Mesenchymal stem cell (in vitro differentiated cells and primary cell): ENCODE data around the gene KRR1.

Experiments used
- DNase-seq: peaks from one replicate; pipeline ENCODE4 v3.0.0-alpha.2; 2013
- H2AFZ ChIP-seq: one replicate; pipeline ENCODE4 v1.6.1; 2013; ENCODE audit warnings: low read depth, mild to moderate bottlenecking, control low read depth, inconsistent platforms, low read length, moderate library complexity
- H2AK5ac ChIP-seq: 2 replicates; pipeline ENCODE4 v1.6.1; 2013; ENCODE audit warnings: low read length, moderate library complexity, mild to moderate bottlenecking, inconsistent platforms; ENCODE audit not compliant: severe bottlenecking
- H2BK120ac ChIP-seq: one replicate; pipeline ENCODE4 v1.6.1; 2013; ENCODE audit warnings: low read depth, mild to moderate bottlenecking, inconsistent platforms, low read length, moderate library complexity
- H2BK12ac ChIP-seq, 2 experiments: one replicate each; pipeline ENCODE4 v1.6.1; 2013; ENCODE audit warnings: inconsistent platforms in 2 of 2, low read length in 2 of 2, mild to moderate bottlenecking in 2 of 2, moderate library complexity in 2 of 2, control low read depth in 1 of 2
- H2BK15ac ChIP-seq: one replicate; pipeline ENCODE4 v1.6.1; 2013; ENCODE audit warnings: mild to moderate bottlenecking, low read depth, inconsistent platforms; ENCODE audit not compliant: poor library complexity, severe bottlenecking
- H2BK5ac ChIP-seq: 2 replicates; pipeline ENCODE4 v1.6.1; 2013; ENCODE audit warnings: low read depth, mild to moderate bottlenecking, low read length, control low read depth, inconsistent platforms; ENCODE audit not compliant: poor library complexity, severe bottlenecking
- H3K14ac ChIP-seq, 2 experiments: one replicate each; pipeline ENCODE4 v1.6.1; 2013; ENCODE audit warnings: inconsistent platforms in 2 of 2, low read length in 2 of 2, control low read depth in 1 of 2, mild to moderate bottlenecking in 1 of 2, moderate library complexity in 1 of 2
- H3K18ac ChIP-seq, 2 experiments: one replicate each; pipeline ENCODE4 v1.6.1; 2013; ENCODE audit warnings: inconsistent platforms in 2 of 2, low read length in 2 of 2, control low read depth in 1 of 2, low read depth in 1 of 2, mild to moderate bottlenecking in 1 of 2
- H3K23ac ChIP-seq, 2 experiments: one replicate each; pipeline ENCODE4 v1.6.1; 2013; ENCODE audit warnings: inconsistent platforms in 2 of 2, low read length in 2 of 2, mild to moderate bottlenecking in 2 of 2, moderate library complexity in 2 of 2, control low read depth in 1 of 2
- H3K27ac ChIP-seq: 2 replicates; pipeline ENCODE4 v1.5.1; 2013; ENCODE audit warnings: mild to moderate bottlenecking, moderate library complexity, low read length, control low read depth, inconsistent platforms; ENCODE audit not compliant: poor library complexity, severe bottlenecking
- H3K27me3 ChIP-seq, 2 experiments: 2 replicates each; pipeline versions ENCODE4 v1.6.1 to v1.7.0; 2013; ENCODE audit warnings: low read length in 2 of 2, mild to moderate bottlenecking in 2 of 2, moderate library complexity in 2 of 2, control low read depth in 1 of 2, inconsistent platforms in 1 of 2; ENCODE audit not compliant: control insufficient read depth in 1 of 2, insufficient read depth in 1 of 2
- H3K36me3 ChIP-seq, 2 experiments: 2 replicates each; pipeline versions ENCODE4 v1.6.1 to v1.7.0; 2013; ENCODE audit warnings: low read length in 2 of 2, control low read depth in 1 of 2, inconsistent platforms in 1 of 2, low read depth in 1 of 2, mild to moderate bottlenecking in 1 of 2; ENCODE audit not compliant: insufficient read depth in 2 of 2, control insufficient read depth in 1 of 2
- H3K4ac ChIP-seq, 2 experiments: one replicate each; pipeline ENCODE4 v1.6.1; 2013; ENCODE audit warnings: inconsistent platforms in 2 of 2, low read length in 2 of 2, mild to moderate bottlenecking in 2 of 2, moderate library complexity in 2 of 2, control low read depth in 1 of 2, low read depth in 1 of 2
- H3K4me1 ChIP-seq: 2 replicates; pipeline ENCODE4 v1.6.1; 2013; ENCODE audit warnings: low read depth, low read length, control low read depth; ENCODE audit not compliant: control insufficient read depth, insufficient read depth
- H3K4me2 ChIP-seq: 2 replicates; pipeline ENCODE4 v1.6.1; 2013; ENCODE audit warnings: low read length, mild to moderate bottlenecking, inconsistent platforms; ENCODE audit not compliant: poor library complexity, severe bottlenecking
- H3K4me3 ChIP-seq, 2 experiments: 2 replicates each; pipeline versions ENCODE4 v1.5.1 to v1.7.0; 2013; ENCODE audit warnings: low read length in 2 of 2, mild to moderate bottlenecking in 2 of 2, control low read depth in 1 of 2, low read depth in 1 of 2; ENCODE audit not compliant: insufficient read depth in 1 of 2
- H3K79me1 ChIP-seq: replicated peaks from 2 replicates; pipeline ENCODE4 v1.6.1; 2013; ENCODE audit warnings: mild to moderate bottlenecking, control low read depth, low read length, inconsistent platforms; ENCODE audit not compliant: poor library complexity, severe bottlenecking
- H3K9ac ChIP-seq: 2 replicates; pipeline ENCODE4 v1.7.0; 2013; ENCODE audit warnings: mild to moderate bottlenecking, low read length, moderate library complexity
- H3K9me3 ChIP-seq: 2 replicates; pipeline ENCODE4 v1.7.0; 2013; ENCODE audit warnings: mild to moderate bottlenecking, low read length; ENCODE audit not compliant: control insufficient read depth
- H4K8ac ChIP-seq: one replicate; pipeline ENCODE4 v1.6.1; 2013; ENCODE audit warnings: inconsistent platforms, mild to moderate bottlenecking, low read length, moderate library complexity
- H4K91ac ChIP-seq: one replicate; pipeline ENCODE4 v1.6.1; 2013; ENCODE audit warnings: mild to moderate bottlenecking, low read length, inconsistent platforms
- WGBS: methylation state at CpG from one replicate; pipeline ENCODE4 v1.1.7; 2013; ENCODE audit warnings: mixed read lengths; 5-methylcytosine and 5-hydroxymethylcytosine counted together

Gene KRR1

DNA sequence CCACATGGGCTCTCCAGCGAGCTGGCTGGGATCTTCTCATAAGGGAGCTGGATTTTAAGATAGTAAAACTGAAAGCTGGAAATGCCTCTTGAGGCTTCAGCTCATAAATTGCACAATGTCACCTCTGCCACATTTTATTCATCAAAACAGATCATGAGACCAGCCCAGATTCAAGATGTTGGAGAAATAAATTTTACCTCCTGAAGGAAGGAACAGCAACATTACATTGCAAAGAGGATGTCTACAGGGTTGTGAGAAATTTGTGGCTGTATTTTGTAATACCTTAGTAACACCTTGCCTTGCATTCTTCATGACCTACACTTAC, 43.1 kb upstream of the KRR1 start:
- no peak overlapping the region for H3K23ac ChIP-seq
- DNase-seq = peak; percentile 12
- H4K8ac ChIP-seq = no peak overlapping the region
- no peak overlapping the region for H2BK15ac ChIP-seq
- H2BK120ac ChIP-seq = no peak overlapping the region
- H3K36me3 ChIP-seq = no peaks in the 10 kb centered on the region
- no peak overlapping the region for H2AFZ ChIP-seq
- peak overlapping the region; percentile 58 for H3K27ac ChIP-seq
- H3K4me1 ChIP-seq = peaks cover 2% of the 10 kb centered on the region
- peak overlapping the region; percentile 46 for H3K9ac ChIP-seq
- H3K4me2 ChIP-seq = no peak overlapping the region
- no peaks in the 10 kb centered on the region for H3K27me3 ChIP-seq
- no CpG with 5 or more reads among the region's 1 CpG for WGBS
- H3K18ac ChIP-seq = no peak overlapping the region
- peak overlapping the region in 1 of 2 experiments; percentile 12 for H3K4me3 ChIP-seq
- H3K14ac ChIP-seq = no peak overlapping the region
- H3K4ac ChIP-seq = no peak overlapping the region
- no peaks in the 10 kb centered on the region for H3K9me3 ChIP-seq
- H4K91ac ChIP-seq = no peak overlapping the region
- H2AK5ac ChIP-seq = peak overlapping the region; percentile 50
- H2BK5ac ChIP-seq = peak overlapping the region; percentile 8
- no peaks in the 10 kb centered on the region for H3K79me1 ChIP-seq
- H2BK12ac ChIP-seq = no peak overlapping the region

DNA sequence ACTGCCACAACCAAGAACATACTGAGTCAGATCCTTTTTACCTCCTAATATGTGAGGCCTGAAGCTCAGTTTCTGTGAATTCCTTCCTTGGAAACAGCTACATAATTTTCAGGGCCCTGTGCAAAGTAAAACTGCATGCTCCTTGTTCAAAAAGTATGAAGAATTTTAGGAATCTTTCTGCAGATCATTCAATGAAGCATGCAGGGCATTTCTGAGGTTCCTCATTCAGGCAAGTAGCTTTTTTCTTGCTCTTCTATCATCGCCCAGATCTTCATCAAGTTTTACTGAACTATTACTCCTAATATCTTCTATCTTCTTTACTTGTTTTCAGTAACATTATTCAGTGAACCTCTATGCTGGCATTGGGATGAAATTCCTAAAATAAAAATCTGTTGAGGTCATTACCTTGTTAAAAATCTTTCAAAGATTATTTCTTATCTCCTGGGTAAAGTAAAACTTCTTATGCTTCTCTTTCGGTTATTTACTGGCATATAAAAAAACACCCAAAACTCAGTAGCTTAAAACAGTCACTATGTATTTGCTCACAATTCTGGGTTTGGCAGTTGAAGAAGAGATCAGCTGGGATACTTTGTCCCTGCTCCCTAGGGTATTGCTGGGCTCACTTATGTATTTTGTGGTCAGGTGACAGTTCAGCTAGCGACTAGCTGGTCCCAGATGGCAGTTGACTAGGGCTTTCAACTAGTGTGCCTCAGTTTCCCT, 42.6 kb upstream of the KRR1 start:
- no peak overlapping the region for H4K91ac ChIP-seq

GRCh38 chr12:75553398-75553797, 42.0 kb upstream of the KRR1 start:
- Histone ChIP-seq H2AFZ (no peak overlapping the region), H3K18ac (no peak overlapping the region), H3K4me2 (no peak overlapping the region), H3K27me3 (no peaks in the 10 kb centered on the region), H2BK120ac (no peak overlapping the region), H3K4me1 (peaks cover 2% of the 10 kb centered on the region), H2BK5ac (no peak overlapping the region), H3K27ac (peak overlapping the region; percentile 81), H4K91ac (no peak overlapping the region), H3K9ac (peak overlapping the region; percentile 46), H3K9me3 (no peaks in the 10 kb centered on the region), H2AK5ac (no peak overlapping the region), H3K36me3 (no peaks in the 10 kb centered on the region), H4K8ac (no peak overlapping the region), H3K14ac (no peak overlapping the region), H3K4me3 (no peak overlapping the region), H2BK15ac (no peak overlapping the region), H2BK12ac (peak overlapping the region in 1 of 2 experiments; percentile 15), H3K4ac (no peak overlapping the region), H3K23ac (no peak overlapping the region), H3K79me1 (no peaks in the 10 kb centered on the region)
- DNase-seq = peak; percentile 33
- 27% methylated on average over 1 of the region's 1 CpG for WGBS

More for the DNA sequence above, 42.6 kb upstream of the KRR1 start:
- H3K79me1 ChIP-seq = no peaks in the 10 kb centered on the region
- H3K4me1 ChIP-seq = peaks cover 2% of the 10 kb centered on the region
- H2BK12ac ChIP-seq = peak overlapping the region in 1 of 2 experiments; percentile 15
- H2AK5ac ChIP-seq = peak overlapping the region; percentile 50
- peak overlapping the region; percentile 81 for H3K27ac ChIP-seq
- H3K27me3 ChIP-seq = no peaks in the 10 kb centered on the region
- H4K8ac ChIP-seq = no peak overlapping the region
- H3K9ac ChIP-seq = peak overlapping the region; percentile 46
- peak overlapping the region; percentile 8 for H2BK5ac ChIP-seq
- H3K18ac ChIP-seq = no peak overlapping the region
- H2BK15ac ChIP-seq = no peak overlapping the region
- no peak overlapping the region for H2AFZ ChIP-seq
- H3K36me3 ChIP-seq = no peaks in the 10 kb centered on the region
- H3K4ac ChIP-seq = no peak overlapping the region
- no peak overlapping the region for H3K23ac ChIP-seq
- 73% methylated on average over 2 of the region's 3 CpGs for WGBS
- H3K14ac ChIP-seq = no peak overlapping the region
- H3K4me2 ChIP-seq = no peak overlapping the region
- no peaks in the 10 kb centered on the region for H3K9me3 ChIP-seq
- DNase-seq = no peak
- no peak overlapping the region for H2BK120ac ChIP-seq
- H3K4me3 ChIP-seq = peak overlapping the region in 1 of 2 experiments; percentile 12

GRCh38 chr12:75551477-75551876, 40.1 kb upstream of the KRR1 start:
- H3K27ac ChIP-seq = no peak overlapping the region
- H3K4me2 ChIP-seq = no peak overlapping the region
- no peak overlapping the region for H3K4ac ChIP-seq
- DNase-seq = no peak
- H3K14ac ChIP-seq = no peak overlapping the region
- H4K8ac ChIP-seq = no peak overlapping the region
- H3K4me1 ChIP-seq = peaks cover 2% of the 10 kb centered on the region
- H2BK15ac ChIP-seq = no peak overlapping the region
- no peak overlapping the region for H2BK5ac ChIP-seq
- no peak overlapping the region for H2AFZ ChIP-seq
- no peaks in the 10 kb centered on the region for H3K79me1 ChIP-seq
- no peaks in the 10 kb centered on the region for H3K27me3 ChIP-seq
- H3K23ac ChIP-seq = no peak overlapping the region
- H3K36me3 ChIP-seq = no peaks in the 10 kb centered on the region
- no peak overlapping the region for H4K91ac ChIP-seq
- H3K9ac ChIP-seq = no peak overlapping the region
- H2AK5ac ChIP-seq = no peak overlapping the region
- H2BK120ac ChIP-seq = no peak overlapping the region
- H3K9me3 ChIP-seq = no peaks in the 10 kb centered on the region
- no peak overlapping the region for H2BK12ac ChIP-seq
- H3K18ac ChIP-seq = no peak overlapping the region
- H3K4me3 ChIP-seq = no peak overlapping the region
